Measurements from ENCODE around the gene OAS1.

GRCh38 chr12:112924986-112925385, 18.2 kb downstream of the OAS1 start:
- no peak for TF ChIP-seq EZH2 (IDR thresholded peaks at IDR 0.05; ENCODE audit: low read length, unreplicated experiment)
- TF ChIP-seq, protein P1, sequence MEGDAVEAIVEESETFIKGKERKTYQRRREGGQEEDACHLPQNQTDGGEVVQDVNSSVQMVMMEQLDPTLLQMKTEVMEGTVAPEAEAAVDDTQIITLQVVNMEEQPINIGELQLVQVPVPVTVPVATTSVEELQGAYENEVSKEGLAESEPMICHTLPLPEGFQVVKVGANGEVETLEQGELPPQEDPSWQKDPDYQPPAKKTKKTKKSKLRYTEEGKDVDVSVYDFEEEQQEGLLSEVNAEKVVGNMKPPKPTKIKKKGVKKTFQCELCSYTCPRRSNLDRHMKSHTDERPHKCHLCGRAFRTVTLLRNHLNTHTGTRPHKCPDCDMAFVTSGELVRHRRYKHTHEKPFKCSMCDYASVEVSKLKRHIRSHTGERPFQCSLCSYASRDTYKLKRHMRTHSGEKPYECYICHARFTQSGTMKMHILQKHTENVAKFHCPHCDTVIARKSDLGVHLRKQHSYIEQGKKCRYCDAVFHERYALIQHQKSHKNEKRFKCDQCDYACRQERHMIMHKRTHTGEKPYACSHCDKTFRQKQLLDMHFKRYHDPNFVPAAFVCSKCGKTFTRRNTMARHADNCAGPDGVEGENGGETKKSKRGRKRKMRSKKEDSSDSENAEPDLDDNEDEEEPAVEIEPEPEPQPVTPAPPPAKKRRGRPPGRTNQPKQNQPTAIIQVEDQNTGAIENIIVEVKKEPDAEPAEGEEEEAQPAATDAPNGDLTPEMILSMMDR (conservative IDR thresholded peaks at IDR 0.05; ENCODE audit: low read depth, low read length), result no peak

All from PC-3 (cell line).